Erythroblast (primary cell): Measurements from ENCODE around the gene FLT3LG.

Experiments
- GATA1 ChIP-seq: IDR thresholded peaks from 2 replicates; pipeline ENCODE4 v1.6.1; 2011; ENCODE audit warnings: low read depth, mild to moderate bottlenecking, control low read depth, low read length, moderate library complexity
- POLR2A ChIP-seq: IDR thresholded peaks from 2 replicates; pipeline ENCODE4 v1.6.1; 2011; ENCODE audit warnings: mild to moderate bottlenecking, low read length

GRCh38 chr19:49430678-49431329 lies 43.2 kb upstream of the FLT3LG start:
- TF ChIP-seq POLR2A (no peak), GATA1 (no peak)
